Measurements from ENCODE around the gene HCST. TPM values are rescaled to one million over a fixed set of nuclear protein-coding genes. Genes with fewer than 3 reads are reported as not detected.

The HCST gene
- total RNA-seq, 1 experiment from 2014 or later, result 0.88 TPM

- no peak for DNase-seq (ENCODE audit: low read depth)
- in situ Hi-C loops (cut with HindIII; ENCODE audit: low pct_unique_long_range_greater_than_20kb, low sequenced_read_pairs), result no loop called here
Measured at GRCh38 chr19:35945121-35945790, 42.9 kb downstream of the HCST start.

GRCh38 chr19:35946203-35946602, 43.9 kb downstream of the HCST start:
- DNase-seq (ENCODE audit: low read depth), result no peak
- in situ Hi-C loops (cut with HindIII; ENCODE audit: low pct_unique_long_range_greater_than_20kb, low sequenced_read_pairs), result no loop called here

- in situ Hi-C loops (cut with HindIII; ENCODE audit: low pct_unique_long_range_greater_than_20kb, low sequenced_read_pairs), result no loop called here
- no peak for DNase-seq (ENCODE audit: low read depth)
Measured at GRCh38 chr19:35949131-35949530, 46.8 kb downstream of the HCST start.

Other genes with a start within 250 kb of the HCST start
- gene UPK1A, start 236.0 kb upstream of the HCST start, total RNA-seq (2014; rRNA removed; shearing (Covaris generic); ENCODE audit: low replicate concordance), result not detected in 2 replicates
- not detected in 2 replicates for gene ZBTB32, start 198.0 kb upstream of the HCST start, total RNA-seq (2014; rRNA removed; shearing (Covaris generic); ENCODE audit: low replicate concordance)
- 2.8 and 12.9 TPM in 2 replicates for gene KMT2B, start 184.5 kb upstream of the HCST start, total RNA-seq (2014; rRNA removed; shearing (Covaris generic); ENCODE audit: low replicate concordance)
- 10.1 and 18.1 TPM in 2 replicates for gene IGFLR1, start 160.1 kb upstream of the HCST start, total RNA-seq (2014; rRNA removed; shearing (Covaris generic); ENCODE audit: low replicate concordance)
- 7.1 and 14.1 TPM in 2 replicates for gene U2AF1L4, start 157.1 kb upstream of the HCST start, total RNA-seq (2014; rRNA removed; shearing (Covaris generic); ENCODE audit: low replicate concordance)
- gene PSENEN, start 156.9 kb upstream of the HCST start, total RNA-seq (2014; rRNA removed; shearing (Covaris generic); ENCODE audit: low replicate concordance), result 151 and 186 TPM in 2 replicates
- gene LIN37, start 154.0 kb upstream of the HCST start, total RNA-seq (2014; rRNA removed; shearing (Covaris generic); ENCODE audit: low replicate concordance), result 7.4 and 15.5 TPM in 2 replicates
- not detected in 2 replicates for gene HSPB6, start 145.5 kb upstream of the HCST start, total RNA-seq (2014; rRNA removed; shearing (Covaris generic); ENCODE audit: low replicate concordance)
- gene PROSER3, start 144.4 kb upstream of the HCST start, total RNA-seq (2014; rRNA removed; shearing (Covaris generic); ENCODE audit: low replicate concordance), result 8.0 and 9.8 TPM in 2 replicates
- gene ARHGAP33, start 127.0 kb upstream of the HCST start, total RNA-seq (2014; rRNA removed; shearing (Covaris generic); ENCODE audit: low replicate concordance), result 2.2 and 3.5 TPM in 2 replicates
- gene PRODH2, start 89.7 kb upstream of the HCST start, total RNA-seq (2014; rRNA removed; shearing (Covaris generic); ENCODE audit: low replicate concordance), result 0.17 TPM in 1 of 2 replicates, not detected in the other
- gene NPHS1, start 50.0 kb upstream of the HCST start, total RNA-seq (2014; rRNA removed; shearing (Covaris generic); ENCODE audit: low replicate concordance), result 0.41 and 0.88 TPM in 2 replicates
- gene KIRREL2, start 45.6 kb upstream of the HCST start, total RNA-seq (2014; rRNA removed; shearing (Covaris generic); ENCODE audit: low replicate concordance), result not detected in 2 replicates
- gene APLP1, start 34.0 kb upstream of the HCST start, total RNA-seq (2014; rRNA removed; shearing (Covaris generic); ENCODE audit: low replicate concordance), result 53.9 and 58.7 TPM in 2 replicates
- gene NFKBID, start 2.0 kb upstream of the HCST start, total RNA-seq (2014; rRNA removed; shearing (Covaris generic); ENCODE audit: low replicate concordance), result 4.8 and 5.8 TPM in 2 replicates
- gene TYROBP, start 5.8 kb downstream of the HCST start, total RNA-seq (2014; rRNA removed; shearing (Covaris generic); ENCODE audit: low replicate concordance), result not detected in 2 replicates
- gene LRFN3, start 33.8 kb downstream of the HCST start, total RNA-seq (2014; rRNA removed; shearing (Covaris generic); ENCODE audit: low replicate concordance), result 4.4 and 9.7 TPM in 2 replicates
- gene SDHAF1, start 92.7 kb downstream of the HCST start, total RNA-seq (2014; rRNA removed; shearing (Covaris generic); ENCODE audit: low replicate concordance), result 54.3 and 64.8 TPM in 2 replicates
- gene SYNE4, start 106.3 kb downstream of the HCST start, total RNA-seq (2014; rRNA removed; shearing (Covaris generic); ENCODE audit: low replicate concordance), result 1.4 TPM in 1 of 2 replicates, not detected in the other
- gene ALKBH6, start 111.7 kb downstream of the HCST start, total RNA-seq (2014; rRNA removed; shearing (Covaris generic); ENCODE audit: low replicate concordance), result 41.7 and 47.3 TPM in 2 replicates
- 1.1 and 2.3 TPM in 2 replicates for gene CLIP3, start 130.3 kb downstream of the HCST start, total RNA-seq (2014; rRNA removed; shearing (Covaris generic); ENCODE audit: low replicate concordance)
- gene THAP8, start 151.8 kb downstream of the HCST start, total RNA-seq (2014; rRNA removed; shearing (Covaris generic); ENCODE audit: low replicate concordance), result 3.6 and 11.7 TPM in 2 replicates
- 8.5 and 10.3 TPM in 2 replicates for gene WDR62, start 152.4 kb downstream of the HCST start, total RNA-seq (2014; rRNA removed; shearing (Covaris generic); ENCODE audit: low replicate concordance)
- not detected in 2 replicates for gene OVOL3, start 208.6 kb downstream of the HCST start, total RNA-seq (2014; rRNA removed; shearing (Covaris generic); ENCODE audit: low replicate concordance)
- gene POLR2I, start 212.3 kb downstream of the HCST start, total RNA-seq (2014; rRNA removed; shearing (Covaris generic); ENCODE audit: low replicate concordance), result 110 and 136 TPM in 2 replicates
- 369 and 423 TPM in 2 replicates for gene TBCB, start 212.9 kb downstream of the HCST start, total RNA-seq (2014; rRNA removed; shearing (Covaris generic); ENCODE audit: low replicate concordance)
- 218 and 288 TPM in 2 replicates for gene CAPNS1, start 237.5 kb downstream of the HCST start, total RNA-seq (2014; rRNA removed; shearing (Covaris generic); ENCODE audit: low replicate concordance)
- not detected in 2 replicates for gene COX7A1, start 249.9 kb downstream of the HCST start, total RNA-seq (2014; rRNA removed; shearing (Covaris generic); ENCODE audit: low replicate concordance)